ENCODE results near the gene GHRHR.

Gene GHRHR

DNA sequence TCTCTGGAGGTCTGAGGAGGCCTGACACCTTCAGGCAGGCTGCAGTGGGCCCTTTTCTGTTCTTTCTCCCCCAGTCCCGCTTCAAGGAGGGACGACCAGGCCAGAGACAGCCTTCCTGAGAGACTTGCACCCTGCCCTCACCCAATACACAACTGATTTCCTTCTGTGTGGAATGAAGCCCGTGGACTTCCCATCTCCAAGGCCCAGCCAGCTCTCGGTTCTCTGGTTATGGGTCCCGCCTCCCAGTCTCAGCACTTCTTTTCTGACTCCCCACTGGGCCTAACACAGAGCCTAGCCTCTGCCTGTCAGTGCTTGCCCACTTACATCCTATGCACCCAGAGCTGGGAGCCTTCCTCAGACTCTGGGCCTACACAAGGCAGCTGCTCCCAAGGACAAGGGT is 64.3 kb downstream of the GHRHR start:
- H3K27ac ChIP-seq, result no peak overlapping the region
- ChIA-PET CTCF (interaction anchor here (0.7 kb wide), 1 partner anchor 1182 kb away, joined by 3 read pairs; no protein-coding TSS in a partner anchor), POLR2A (ENCODE audit: low non-redundant PET) (no interaction called here)
- no peak for DNase-seq (ENCODE audit: low spot score)
- TF ChIP-seq, protein P1, sequence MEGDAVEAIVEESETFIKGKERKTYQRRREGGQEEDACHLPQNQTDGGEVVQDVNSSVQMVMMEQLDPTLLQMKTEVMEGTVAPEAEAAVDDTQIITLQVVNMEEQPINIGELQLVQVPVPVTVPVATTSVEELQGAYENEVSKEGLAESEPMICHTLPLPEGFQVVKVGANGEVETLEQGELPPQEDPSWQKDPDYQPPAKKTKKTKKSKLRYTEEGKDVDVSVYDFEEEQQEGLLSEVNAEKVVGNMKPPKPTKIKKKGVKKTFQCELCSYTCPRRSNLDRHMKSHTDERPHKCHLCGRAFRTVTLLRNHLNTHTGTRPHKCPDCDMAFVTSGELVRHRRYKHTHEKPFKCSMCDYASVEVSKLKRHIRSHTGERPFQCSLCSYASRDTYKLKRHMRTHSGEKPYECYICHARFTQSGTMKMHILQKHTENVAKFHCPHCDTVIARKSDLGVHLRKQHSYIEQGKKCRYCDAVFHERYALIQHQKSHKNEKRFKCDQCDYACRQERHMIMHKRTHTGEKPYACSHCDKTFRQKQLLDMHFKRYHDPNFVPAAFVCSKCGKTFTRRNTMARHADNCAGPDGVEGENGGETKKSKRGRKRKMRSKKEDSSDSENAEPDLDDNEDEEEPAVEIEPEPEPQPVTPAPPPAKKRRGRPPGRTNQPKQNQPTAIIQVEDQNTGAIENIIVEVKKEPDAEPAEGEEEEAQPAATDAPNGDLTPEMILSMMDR (conservative IDR thresholded peaks at IDR 0.05; ENCODE audit: low read depth), result no peak

DNA sequence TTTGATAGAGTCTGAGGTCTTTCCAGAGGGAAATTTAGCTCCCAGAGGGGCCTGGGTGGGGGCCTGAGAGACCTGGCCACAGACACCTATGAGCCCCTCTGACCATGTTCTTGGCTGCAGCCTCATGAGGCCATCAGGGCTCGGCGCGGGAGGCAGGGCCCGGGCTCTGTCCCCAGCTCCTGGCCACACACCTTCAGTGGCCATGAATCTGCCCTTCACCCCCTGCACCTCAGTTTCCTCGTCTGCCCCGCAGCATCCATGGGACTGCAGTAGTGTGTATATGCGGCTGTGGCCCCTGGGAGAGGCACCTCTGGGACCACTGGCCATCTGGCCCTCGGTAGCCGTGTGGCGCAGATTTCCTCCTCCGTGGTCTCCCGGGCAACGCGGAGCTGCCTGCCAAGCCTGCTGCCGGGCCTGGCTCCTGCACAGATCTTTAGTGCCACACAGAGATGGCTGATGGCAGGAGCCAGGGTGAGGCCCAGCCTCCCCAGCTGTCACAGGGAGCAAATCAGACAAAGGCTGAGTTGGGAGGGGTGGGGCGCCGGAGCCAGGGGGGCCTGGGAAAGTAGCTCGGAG is 64.8 kb downstream of the GHRHR start:
- no peak overlapping the region for H3K27ac ChIP-seq
- no peak for DNase-seq (ENCODE audit: low spot score)
- TF ChIP-seq, protein P1 (conservative IDR thresholded peaks at IDR 0.05; ENCODE audit: low read depth), result no peak
- ChIA-PET POLR2A (ENCODE audit: low non-redundant PET) (no interaction called here), CTCF (interaction anchor here (0.6 kb wide), 1 partner anchor 651 kb away, joined by 6 read pairs; no protein-coding TSS in a partner anchor)
